GM23248 (cell line): ENCODE data around the gene SSX5. TPM values are rescaled to one million over a fixed set of nuclear protein-coding genes. Genes with fewer than 3 reads are reported as not detected.
"Not testable (repeated sequence)": the region's sequence is repeated elsewhere in the genome, so short reads cannot be mapped to it uniquely, and the experiment has no call there.

ENCODE experiments used
- DNase-seq: peaks from one replicate; pipeline ENCODE4 v3.0.0-alpha.2; 2015
- H2AFZ ChIP-seq: fragments of 200-600 bp; sonication (generic); 2 replicates; pipeline ENCODE4 v1.6.1; 2016; ENCODE audit warnings: antibody characterized with exemption
- H3F3A ChIP-seq: fragments of 200-600 bp; sonication (generic); 2 replicates; pipeline ENCODE4 v1.6.1; 2016; ENCODE audit warnings: mild to moderate bottlenecking, antibody characterized with exemption, mixed run types; ENCODE audit not compliant: insufficient read depth
- H3K27ac ChIP-seq: fragments of 200-600 bp; sonication (generic); 2 replicates; pipeline ENCODE4 v1.5.1; 2016; ENCODE audit warnings: mild to moderate bottlenecking
- H3K27me3 ChIP-seq: fragments of 200-600 bp; sonication (generic); replicated peaks from 2 replicates; pipeline ENCODE4 v1.6.1; 2016; ENCODE audit warnings: mild to moderate bottlenecking; ENCODE audit not compliant: insufficient read depth
- H3K36me3 ChIP-seq: fragments of 200-600 bp; sonication (generic); 2 replicates; pipeline ENCODE4 v1.6.1; 2016; ENCODE audit warnings: low read depth, mild to moderate bottlenecking
- H3K4me1 ChIP-seq: fragments of 200-600 bp; sonication (generic); 2 replicates; pipeline ENCODE4 v1.6.1; 2016; ENCODE audit warnings: mild to moderate bottlenecking; ENCODE audit not compliant: insufficient read depth
- H3K4me2 ChIP-seq: fragments of 200-600 bp; sonication (generic); one replicate; pipeline ENCODE4 v1.6.1; 2016; ENCODE audit warnings: mild to moderate bottlenecking; ENCODE audit not compliant: unreplicated experiment
- H3K4me3 ChIP-seq: fragments of 200-600 bp; sonication (generic); 2 replicates; pipeline ENCODE4 v1.5.1; 2016; ENCODE audit warnings: mild to moderate bottlenecking
- H3K79me2 ChIP-seq: fragments of 200-600 bp; sonication (generic); 2 replicates; pipeline ENCODE4 v1.6.1; 2016; ENCODE audit warnings: mild to moderate bottlenecking; ENCODE audit not compliant: insufficient read depth
- H3K9ac ChIP-seq: fragments of 200-600 bp; sonication (generic); 2 replicates; pipeline ENCODE4 v1.6.1; 2016; ENCODE audit warnings: mild to moderate bottlenecking
- H3K9me2 ChIP-seq: fragments of 200-600 bp; sonication (generic); 2 replicates; pipeline ENCODE4 v1.6.1; 2016; ENCODE audit warnings: mixed run types, mild to moderate bottlenecking, moderate library complexity; ENCODE audit not compliant: insufficient read depth
- H3K9me3 ChIP-seq: fragments of 200-600 bp; sonication (generic); one replicate; pipeline ENCODE4 v1.6.1; 2017; ENCODE audit warnings: low read depth
- H4K20me1 ChIP-seq: fragments of 200-600 bp; sonication (generic); 2 replicates; pipeline ENCODE4 v1.6.0; 2016; ENCODE audit not compliant: insufficient read depth
- EZH2 ChIP-seq: fragments of 200-600 bp; sonication (generic); IDR thresholded peaks from 2 replicates; pipeline ENCODE4 v1.6.1; 2018; ENCODE audit warnings: antibody characterized with exemption, mild to moderate bottlenecking; ENCODE audit not compliant: insufficient read depth, poor library complexity, severe bottlenecking
- EZH2phosphoT487 ChIP-seq: fragments of 200-600 bp; sonication (generic); IDR thresholded peaks from 2 replicates; pipeline ENCODE4 v1.6.1; 2018; ENCODE audit warnings: antibody characterized with exemption, moderate library complexity, mild to moderate bottlenecking, low read depth; ENCODE audit not compliant: insufficient read depth
- WGBS, 2 experiments: methylation state at CpG; one replicate each; pipeline ENCODE4 v1.1.6; 2015 to 2017; ENCODE audit warnings: low lambda C conversion rate in 2 of 2, low coverage in 1 of 2; ENCODE audit errors: missing lambda C conversion rate in 2 of 2; 5-methylcytosine and 5-hydroxymethylcytosine counted together
- in situ Hi-C: fragments of 300-500 bp; cut with MboI; formaldehyde crosslinking; loops from 2 replicates; pipeline ENCODE4 v1.15.0; 2020
- polyA plus RNA-seq: library from polyadenylated mRNA; unstranded; fragments of >200 nt; fragmentation: Nextera tagmentation; extraction: Ambion mirVana; gene quantifications from 2 replicates; pipeline ENCODE4 v1.2.1, GENCODE V29; 2016
- total RNA-seq: library from RNA; depleted of rRNA; stranded (reverse); fragments of >200 nt; shearing (Covaris generic); gene quantifications from 2 replicates; pipeline ENCODE4 v1.2.3, GENCODE V29; 2014; rRNA removed

Gene SSX5, protein sequence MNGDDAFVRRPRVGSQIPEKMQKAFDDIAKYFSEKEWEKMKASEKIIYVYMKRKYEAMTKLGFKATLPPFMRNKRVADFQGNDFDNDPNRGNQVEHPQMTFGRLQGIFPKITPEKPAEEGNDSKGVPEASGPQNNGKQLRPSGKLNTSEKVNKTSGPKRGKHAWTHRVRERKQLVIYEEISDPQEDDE
- total RNA-seq (not detected in 2 replicates), polyA plus RNA-seq (not detected in 2 replicates)

DNA sequence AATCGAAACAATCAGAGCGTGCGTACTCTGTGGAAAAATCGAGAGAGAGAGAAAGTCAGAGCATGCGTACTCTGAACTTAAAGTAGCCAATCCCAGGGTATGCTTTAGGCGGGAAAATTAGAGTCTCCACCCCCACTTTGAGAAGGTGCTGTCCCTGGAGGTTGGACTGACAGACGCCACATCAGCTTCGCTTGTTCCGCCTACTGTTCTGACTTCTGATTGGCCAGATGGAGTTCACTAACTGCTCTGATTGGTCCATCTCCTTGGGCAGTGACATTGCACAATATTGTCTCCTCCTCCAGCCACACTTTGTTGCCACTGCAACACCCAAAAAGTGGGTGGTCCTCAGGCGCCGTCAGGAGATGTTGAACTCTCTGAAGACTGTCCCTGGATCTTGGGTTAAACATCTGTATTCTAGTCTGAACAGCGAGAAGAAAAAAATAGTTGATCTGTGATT, at the start of gene SSX5:
TSS of gene SSX5 (minus strand) at position 51 of the 457 bp plus-strand sequence. CDS start 1,437 bp downstream, outside the sequence.
- TF ChIP-seq EZH2phosphoT487 (no peak), EZH2 (no peak)
- no peak within 1 kb of the TSS for H3K4me3 ChIP-seq
- no peak within 1 kb of the TSS for H3K4me2 ChIP-seq
- H3K79me2 ChIP-seq, result no peaks in the 10 kb centered on the region
- in situ Hi-C loops, result no loop called here
- no peak within 1 kb of the TSS for H2AFZ ChIP-seq
- no peaks in the 10 kb centered on the region for H3K9me2 ChIP-seq
- H3K36me3 ChIP-seq, result no peaks in the 10 kb centered on the region
- H3K4me1 ChIP-seq, result no peaks in the 10 kb centered on the region
- no peak within 1 kb of the TSS for H3K9ac ChIP-seq
- no peak for DNase-seq
- 62 to 71% methylated on average over 11 to 12 of the region's 12 CpGs for WGBS, 2 experiments
- no peaks in the 10 kb centered on the region for H3F3A ChIP-seq
- no peaks in the 10 kb centered on the region for H3K27me3 ChIP-seq
- no peak within 1 kb of the TSS for H3K27ac ChIP-seq
- H4K20me1 ChIP-seq, result no peaks in the 10 kb centered on the region
- H3K9me3 ChIP-seq, result no peaks in the 10 kb centered on the region

DNA sequence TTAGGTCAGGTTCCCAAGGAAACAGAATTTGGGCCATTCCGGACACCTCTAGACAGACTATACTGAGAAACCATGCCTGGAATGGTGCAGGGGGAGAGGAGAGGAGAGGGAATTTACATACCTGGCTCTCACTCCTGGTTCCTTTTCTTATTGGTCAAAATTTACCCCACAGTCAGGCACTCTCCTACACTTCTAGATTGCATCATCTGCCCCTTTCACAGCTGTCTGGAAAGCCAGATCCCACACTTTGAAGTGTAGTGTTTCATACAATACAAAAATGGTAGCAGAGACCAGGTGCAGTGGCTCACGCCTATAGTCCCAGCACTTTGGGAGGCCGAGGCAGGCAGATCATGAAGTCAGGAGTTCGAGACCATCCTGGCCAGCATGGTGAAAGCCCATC, 27.6 kb upstream of the SSX5 start:
- H3K9me3 ChIP-seq, H3K27me3 ChIP-seq, H3F3A ChIP-seq, in situ Hi-C loops, H3K4me2 ChIP-seq, DNase-seq, H3K27ac ChIP-seq, H3K79me2 ChIP-seq, H3K36me3 ChIP-seq, H4K20me1 ChIP-seq, H2AFZ ChIP-seq, H3K9ac ChIP-seq, H3K4me1 ChIP-seq, H3K9me2 ChIP-seq, H3K4me3 ChIP-seq: not testable (repeated sequence)
- WGBS, 2 experiments, result 45 to 86% methylated on average over 1 to 4 of the region's 4 CpGs

DNA sequence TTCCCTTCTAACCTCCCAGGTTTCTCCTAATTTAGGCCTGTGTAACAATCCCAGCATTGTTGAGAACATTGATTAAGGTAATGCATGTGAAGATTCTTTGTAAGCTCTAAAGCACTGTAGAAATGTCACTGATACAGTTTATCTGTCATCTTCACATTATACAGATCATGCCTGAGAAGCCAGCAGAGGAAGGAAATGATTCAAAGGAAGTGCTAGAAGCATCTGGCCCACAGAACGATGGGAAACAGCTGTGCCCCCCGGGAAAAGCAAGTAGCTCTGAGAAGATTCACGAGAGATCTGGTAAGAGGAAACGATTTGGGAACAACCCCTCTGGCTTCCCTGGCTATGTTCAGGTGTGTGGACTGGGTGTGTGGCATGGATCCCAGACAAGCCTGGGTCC, 17.7 kb upstream of the SSX5 start:
- H3K36me3 ChIP-seq, DNase-seq, H3K4me1 ChIP-seq, H3K27me3 ChIP-seq, H3K9me2 ChIP-seq, H3K9ac ChIP-seq, H3K27ac ChIP-seq, in situ Hi-C loops, H3F3A ChIP-seq, H3K9me3 ChIP-seq, H2AFZ ChIP-seq, H4K20me1 ChIP-seq, H3K4me3 ChIP-seq, H3K4me2 ChIP-seq, H3K79me2 ChIP-seq: not testable (repeated sequence)
- 2 to 3% methylated on average over 4 of the region's 4 CpGs for WGBS, 2 experiments

DNA sequence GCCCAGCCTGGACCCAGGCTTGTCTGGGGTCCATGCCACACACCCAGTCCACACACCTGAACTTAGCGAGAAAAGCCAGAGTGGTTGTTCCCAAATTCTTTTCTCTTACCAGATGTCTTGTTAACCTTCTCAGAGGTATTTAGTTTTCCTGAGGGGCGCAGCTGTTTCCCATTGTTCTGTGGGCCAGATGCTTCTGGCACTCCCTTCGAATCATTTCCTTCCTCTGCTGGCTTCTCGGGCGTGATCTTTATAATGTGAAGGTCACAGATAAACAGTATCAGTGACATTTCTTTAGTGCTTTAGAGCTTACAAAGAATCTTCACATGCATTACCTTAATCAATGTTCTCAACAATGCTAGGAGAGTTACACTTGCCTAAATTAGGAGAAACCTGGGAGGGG, 6.6 kb downstream of the SSX5 start:
- H3K4me1 ChIP-seq, H2AFZ ChIP-seq, H3K9ac ChIP-seq, H3K36me3 ChIP-seq, H3K4me3 ChIP-seq, H3K27me3 ChIP-seq, H4K20me1 ChIP-seq, H3K79me2 ChIP-seq, H3K9me3 ChIP-seq, H3K27ac ChIP-seq, in situ Hi-C loops, H3F3A ChIP-seq, H3K9me2 ChIP-seq, H3K4me2 ChIP-seq, DNase-seq: not testable (repeated sequence)
- 3 to 6% methylated on average over 4 to 5 of the region's 5 CpGs for WGBS, 2 experiments

DNA sequence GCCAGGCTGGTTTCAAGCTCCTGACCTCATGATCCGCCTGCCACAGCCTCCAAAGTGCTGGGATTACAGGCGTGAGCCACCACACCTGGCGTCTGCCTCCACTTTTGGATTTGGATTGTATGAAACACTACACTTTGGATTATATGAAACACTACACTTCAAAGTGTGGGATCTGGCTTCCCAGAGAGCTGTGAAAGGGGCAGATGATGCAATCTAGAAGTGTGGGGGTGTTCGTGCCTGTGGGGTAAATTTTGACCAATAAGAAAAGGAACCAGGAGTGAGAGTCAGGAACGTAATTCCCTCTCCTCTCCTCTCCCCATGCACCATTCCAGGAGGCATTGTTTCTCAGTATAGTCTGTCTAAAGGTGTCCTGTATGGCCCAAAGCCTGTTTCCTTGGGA, 14.7 kb downstream of the SSX5 start:
- H3K9me2 ChIP-seq, H3K9me3 ChIP-seq, in situ Hi-C loops, H3K4me3 ChIP-seq, H3K4me1 ChIP-seq, H3K36me3 ChIP-seq, DNase-seq, H3K4me2 ChIP-seq, H4K20me1 ChIP-seq, H3F3A ChIP-seq, H3K9ac ChIP-seq, H3K27me3 ChIP-seq, H3K27ac ChIP-seq, H2AFZ ChIP-seq, H3K79me2 ChIP-seq: not testable (repeated sequence)
- 9 to 60% methylated on average over 1 to 5 of the region's 5 CpGs for WGBS, 2 experiments
